Measurements from ENCODE around the gene VPS9D1.
"Not testable (repeated sequence)": the region's sequence is repeated elsewhere in the genome, so short reads cannot be mapped to it uniquely, and the experiment has no call there.

Gene VPS9D1

GRCh38 chr16:89669755-89670154 lies 50.9 kb downstream of the VPS9D1 start:
- Mint-ChIP-seq H3K9me3 (no peaks in the 10 kb centered on the region), H3K36me3 (ENCODE audit: insufficient read depth) (no peaks in the 10 kb centered on the region), H3K27me3 (no peaks in the 10 kb centered on the region), H3K27ac (no peak overlapping the region), H3K4me1 (ENCODE audit: low read depth in 2 of 2) (peaks cover 0 to 3% of the 10 kb centered on the region in 2 donors), H3K4me3 (no peak overlapping the region)
- ATAC-seq (replicated peaks), result no peak
- DNase-seq, result no peak

GRCh38 chr16:89668790-89669158 lies 51.9 kb downstream of the VPS9D1 start:
- peaks cover 0 to 3% of the 10 kb centered on the region in 2 donors for H3K4me1 Mint-ChIP-seq (ENCODE audit: low read depth in 2 of 2)
- no peak overlapping the region for H3K27ac Mint-ChIP-seq
- H3K9me3 Mint-ChIP-seq, result no peaks in the 10 kb centered on the region
- H3K36me3 Mint-ChIP-seq (ENCODE audit: insufficient read depth), result peaks cover 4% of the 10 kb centered on the region
- ATAC-seq (replicated peaks), result no peak
- no peak for DNase-seq
- H3K27me3 Mint-ChIP-seq, result no peaks in the 10 kb centered on the region
- no peak overlapping the region for H3K4me3 Mint-ChIP-seq

GRCh38 chr16:89667633-89668032 lies 53.1 kb downstream of the VPS9D1 start:
- no peak overlapping the region for H3K27ac Mint-ChIP-seq
- H3K4me3 Mint-ChIP-seq, result no peak overlapping the region
- no peaks in the 10 kb centered on the region for H3K27me3 Mint-ChIP-seq
- H3K4me1 Mint-ChIP-seq (ENCODE audit: low read depth in 2 of 2), result peaks cover 0 to 3% of the 10 kb centered on the region in 2 donors
- no peak for DNase-seq
- peaks cover 6% of the 10 kb centered on the region for H3K36me3 Mint-ChIP-seq (ENCODE audit: insufficient read depth)
- no peak for ATAC-seq (replicated peaks)
- H3K9me3 Mint-ChIP-seq, result no peaks in the 10 kb centered on the region

GRCh38 chr16:89667000-89667399 lies 53.7 kb downstream of the VPS9D1 start:
- H3K36me3 Mint-ChIP-seq (ENCODE audit: insufficient read depth), result peaks cover 12% of the 10 kb centered on the region
- not testable (repeated sequence) for H3K27me3 Mint-ChIP-seq; DNase-seq; H3K4me1 Mint-ChIP-seq (ENCODE audit: low read depth in 2 of 2); H3K27ac Mint-ChIP-seq; H3K9me3 Mint-ChIP-seq; H3K4me3 Mint-ChIP-seq; ATAC-seq (replicated peaks)

GRCh38 chr16:89664238-89664637 lies 56.5 kb downstream of the VPS9D1 start:
- H3K9me3 Mint-ChIP-seq; H3K4me1 Mint-ChIP-seq (ENCODE audit: low read depth in 2 of 2); DNase-seq; ATAC-seq (replicated peaks); H3K27ac Mint-ChIP-seq; H3K27me3 Mint-ChIP-seq; H3K4me3 Mint-ChIP-seq: not testable (repeated sequence)
- peaks cover 27% of the 10 kb centered on the region for H3K36me3 Mint-ChIP-seq (ENCODE audit: insufficient read depth)

- H3K4me1 Mint-ChIP-seq (ENCODE audit: low read depth in 2 of 2), result peaks cover 13 to 19% of the 10 kb centered on the region in 2 donors
- H3K9me3 Mint-ChIP-seq, result no peaks in the 10 kb centered on the region
- ATAC-seq (replicated peaks) (no peak), DNase-seq (no peak)
- H3K4me3 Mint-ChIP-seq, result no peak overlapping the region
- no peak overlapping the region for H3K27ac Mint-ChIP-seq
- no peaks in the 10 kb centered on the region for H3K27me3 Mint-ChIP-seq
- H3K36me3 Mint-ChIP-seq (ENCODE audit: insufficient read depth), result peaks cover 42% of the 10 kb centered on the region
Measured at GRCh38 chr16:89661215-89661614, 59.5 kb downstream of the VPS9D1 start.

- H3K36me3 Mint-ChIP-seq (ENCODE audit: insufficient read depth), result peaks cover 44% of the 10 kb centered on the region
- H3K9me3 Mint-ChIP-seq, result no peaks in the 10 kb centered on the region
Measured at GRCh38 chr16:89660146-89660545, 60.6 kb downstream of the VPS9D1 start.

GRCh38 chr16:89658221-89658879 lies 62.3 kb downstream of the VPS9D1 start:
- Mint-ChIP-seq H3K4me3 (peak overlapping the region; percentile 81 to 88), H3K27ac (peak overlapping the region; percentile 88 to 92), H3K36me3 (ENCODE audit: insufficient read depth) (peaks cover 52% of the 10 kb centered on the region), H3K9me3 (no peaks in the 10 kb centered on the region), H3K4me1 (ENCODE audit: low read depth in 2 of 2) (peaks cover 20 to 28% of the 10 kb centered on the region in 2 donors), H3K27me3 (no peaks in the 10 kb centered on the region)
- no peak for DNase-seq
- ATAC-seq (replicated peaks), result no peak

More at GRCh38 chr16:89660146-89660545, 60.6 kb downstream of the VPS9D1 start:
- no peaks in the 10 kb centered on the region for H3K27me3 Mint-ChIP-seq
- peaks cover 16 to 24% of the 10 kb centered on the region in 2 donors for H3K4me1 Mint-ChIP-seq (ENCODE audit: low read depth in 2 of 2)
- no peak overlapping the region for H3K4me3 Mint-ChIP-seq
- no peak overlapping the region for H3K27ac Mint-ChIP-seq
- DNase-seq (no peak), ATAC-seq (replicated peaks) (no peak)

- peak; percentile 90 to 93 (median 92) for DNase-seq
- H3K4me1 Mint-ChIP-seq (ENCODE audit: low read depth in 2 of 2), result peaks cover 20 to 28% of the 10 kb centered on the region in 2 donors
- peak within 1 kb of the TSS; percentile 88 to 92 for H3K27ac Mint-ChIP-seq
- H3K27me3 Mint-ChIP-seq, result no peaks in the 10 kb centered on the region
- ATAC-seq (replicated peaks), result peak; percentile 90
- peaks cover 58% of the 10 kb centered on the region for H3K36me3 Mint-ChIP-seq (ENCODE audit: insufficient read depth)
- H3K4me3 Mint-ChIP-seq, result peak within 1 kb of the TSS; percentile 81 to 88
- no peaks in the 10 kb centered on the region for H3K9me3 Mint-ChIP-seq
Measured at GRCh38 chr16:89657442-89658220, 63.1 kb downstream of the VPS9D1 start, which contains the start of the genes CHMP1A and SPATA33. Gene CHMP1A, minus strand, starts transcription at chr16:89657708. Its CDS starts 120 bp downstream, at chr16:89657588. Gene SPATA33, plus strand, starts transcription at chr16:89657836. Its CDS starts 76 bp downstream, at chr16:89657912.

All from effector memory CD8-positive, alpha-beta T cell (primary cell).